ENCODE measurements around the gene FANCD2. TPM values are rescaled to one million over a fixed set of nuclear protein-coding genes. Genes with fewer than 3 reads are reported as not detected.

The FANCD2 gene
- total RNA-seq, 1 experiment from 2014 or later: 74.9 TPM

- H3K27ac ChIP-seq (ENCODE audit: insufficient read length, low read depth, low read length): no peak overlapping the region
- no peak overlapping the region for H3T11ph ChIP-seq (ENCODE audit: low read length)
- no peaks in the 10 kb centered on the region for H3K9me3 Mint-ChIP-seq
- no peak overlapping the region for H2BK5ac ChIP-seq (ENCODE audit: insufficient read length, low read length)
- no peak overlapping the region for H3K4me2 ChIP-seq (ENCODE audit: insufficient read depth, insufficient read length, low read length)
- H2BK120ac ChIP-seq (ENCODE audit: low read depth, low read length, poor library complexity, severe bottlenecking): no peak overlapping the region
- no peak overlapping the region for H2AK5ac ChIP-seq (ENCODE audit: insufficient read length, low read length)
- no peak overlapping the region for H2BK15ac ChIP-seq (ENCODE audit: low read depth, low read length)
- no peaks in the 10 kb centered on the region for H3K79me2 ChIP-seq (ENCODE audit: insufficient read depth, low read length)
- TF ChIP-seq CTCF (conservative IDR thresholded peaks at IDR 0.05): no peak
- H3K4me1 Mint-ChIP-seq: no peaks in the 10 kb centered on the region
- H3K9ac ChIP-seq (ENCODE audit: extremely low read depth, insufficient read length, low read length): no peak overlapping the region
- no peaks in the 10 kb centered on the region for H3K9me3 ChIP-seq (ENCODE audit: control insufficient read depth, low read depth, low read length)
- H3K23ac ChIP-seq (ENCODE audit: insufficient read length, low read depth, low read length): no peak overlapping the region
- peaks cover 22 to 82% (median 73%) of the 10 kb centered on the region in 3 experiments for H3K36me3 Mint-ChIP-seq (ENCODE audit: insufficient read depth in 1 of 3, low read depth in 3 of 3)
- H2BK20ac ChIP-seq (ENCODE audit: low read depth, low read length, poor library complexity, severe bottlenecking): no peak overlapping the region
- no peak overlapping the region for H2AFZ ChIP-seq (ENCODE audit: low read length)
- H3K23me2 ChIP-seq (ENCODE audit: insufficient read length, low read depth, low read length, poor library complexity, severe bottlenecking): no peaks in the 10 kb centered on the region
- H4K5ac ChIP-seq (ENCODE audit: insufficient read length, low read depth, low read length): no peak overlapping the region
- H3K79me1 ChIP-seq (ENCODE audit: insufficient read depth, low read depth, low read length, poor library complexity, severe bottlenecking): no peaks in the 10 kb centered on the region
- no peak for DNase-seq
- no peak overlapping the region for H4K8ac ChIP-seq (replicated peaks; ENCODE audit: insufficient read length, low read depth, low read length)
- no peak overlapping the region for H3K14ac ChIP-seq (ENCODE audit: insufficient read depth, low read length)
- no CpG with 5 or more reads among the region's 4 CpGs for WGBS (ENCODE audit: extremely low coverage, insufficient read length, low lambda C conversion rate)
- no peak overlapping the region for H3K56ac ChIP-seq (ENCODE audit: insufficient read length, low read depth, low read length)
- no peak overlapping the region for H3K27ac Mint-ChIP-seq
- no peak overlapping the region for H2BK12ac ChIP-seq (ENCODE audit: insufficient read length, low read depth, low read length)
- no peak overlapping the region for H3K4me3 Mint-ChIP-seq
- H3K18ac ChIP-seq (ENCODE audit: insufficient read length, low read depth, low read length): no peak overlapping the region
- no peak overlapping the region for H4K91ac ChIP-seq (ENCODE audit: insufficient read length, low read depth, low read length)
- H3K27me3 Mint-ChIP-seq (ENCODE audit: low read depth): no peaks in the 10 kb centered on the region
- no peak overlapping the region for H3K4ac ChIP-seq (ENCODE audit: low read depth, low read length)
- no peaks in the 10 kb centered on the region for H3K4me1 ChIP-seq (ENCODE audit: insufficient read depth, low read length)
- no peaks in the 10 kb centered on the region for H3K27me3 ChIP-seq (ENCODE audit: insufficient read depth, low read length)
- no peaks in the 10 kb centered on the region for H4K20me1 ChIP-seq (ENCODE audit: control insufficient read depth, insufficient read depth, insufficient read length)
Measured at GRCh38 chr3:10081871-10082270, 55.6 kb downstream of the FANCD2 start.

All from H9 (cell line).